K562 (cell line): ENCODE measurements around the gene KLHL33. TPM values are rescaled to one million over a fixed set of nuclear protein-coding genes. Genes with fewer than 3 reads are reported as not detected.

ENCODE experiments used
- BRD4 ChIP-seq: fragments of 200-600 bp; sonication (generic); IDR thresholded peaks from 2 replicates; pipeline ENCODE4 v1.6.1; 2017; ENCODE audit warnings: inconsistent platforms
- ELF4 ChIP-seq: fragments of 450-650 bp; formaldehyde crosslinking; IDR thresholded peaks from 2 replicates; pipeline ENCODE4 v1.4.0; 2022; ENCODE audit warnings: missing genetic modification characterization
- EP300 ChIP-seq: IDR thresholded peaks from 2 replicates; pipeline ENCODE4 v1.6.1; 2012; ENCODE audit warnings: low read length, improper control_type of control experiment
- ETV6 ChIP-seq, 3 experiments: fragments of 150-350 bp in 1 of 3; sonication (generic) in 1 of 3; formaldehyde crosslinking in 1 of 3; IDR thresholded peaks; 2 replicates each; pipeline versions ENCODE4 v1.6.1 to v1.8.0; 2014 to 2022; ENCODE audit warnings: borderline replicate concordance in 2 of 3, low read depth in 2 of 3, antibody characterized with exemption in 1 of 3, low read length in 1 of 3, mild to moderate bottlenecking in 1 of 3, missing genetic modification reagents in 1 of 3
- GABPA ChIP-seq: fragments of 200-800 bp; sonication (Bioruptor generic); conservative IDR thresholded peaks from 2 replicates; pipeline ENCODE4 v1.6.1; 2016; ENCODE audit warnings: low read depth, missing genetic modification characterization, missing compliant biosample characterization
- KDM1A ChIP-seq, 2 experiments: fragments of 450-650 bp; IDR thresholded peaks; 2 replicates each; pipeline ENCODE4 v1.6.1; 2016; ENCODE audit warnings: mild to moderate bottlenecking in 2 of 2
- KDM4B ChIP-seq, 2 experiments: fragments of 450-650 bp in 1 of 2; sonication (generic) in 1 of 2; IDR thresholded peaks; 2 replicates each; pipeline ENCODE4 v1.6.1; 2016 to 2017; ENCODE audit warnings: borderline replicate concordance in 2 of 2, antibody characterized with exemption in 1 of 2, low read depth in 1 of 2, mild to moderate bottlenecking in 1 of 2
- MTA1 ChIP-seq: fragments of 450-650 bp; IDR thresholded peaks from 2 replicates; pipeline ENCODE4 v1.6.1; 2017; ENCODE audit warnings: borderline replicate concordance
- NFIX ChIP-seq: fragments of 250-450 bp; sonication (Bioruptor Pico); IDR thresholded peaks from 2 replicates; pipeline ENCODE4 v1.4.0; 2020; ENCODE audit warnings: low read depth, mild to moderate bottlenecking, moderate library complexity
- PHF8 ChIP-seq: fragments of 200-600 bp; sonication (generic); IDR thresholded peaks from 2 replicates; pipeline ENCODE4 v1.6.1; 2012; ENCODE audit warnings: mixed run types, mild to moderate bottlenecking, inconsistent platforms, low read length, moderate library complexity, borderline replicate concordance
- PRMT5 ChIP-seq: sonication (generic); formaldehyde crosslinking; IDR thresholded peaks from 2 replicates; pipeline ENCODE4 v1.5.0; 2020; ENCODE audit warnings: missing genetic modification reagents
- TRIM24 ChIP-seq, 2 experiments: fragments of 450-650 bp; IDR thresholded peaks; 2 replicates each; pipeline ENCODE4 v1.6.1; 2016
- XRCC5 ChIP-seq: fragments of 200-400 bp; formaldehyde crosslinking; IDR thresholded peaks from 2 replicates; pipeline ENCODE4 v1.6.1; 2017; ENCODE audit warnings: low read depth, mild to moderate bottlenecking, low read length
- polyA plus RNA-seq, 8 experiments: library from polyadenylated mRNA; depleted of rRNA in 4 of 8; stranded (reverse) in 5 of 8; unstranded in 3 of 8; fragments of >200 nt; fragmentation: Nextera tagmentation in 2 of 8; fragmentation: Illumina TruSeq in 1 of 8; extraction: Ambion mirVana in 2 of 8; extraction: Trizol in 1 of 8; gene quantifications; 2 replicates each; pipeline versions ENCODE4 v1.2.1 to v1.2.3, GENCODE V29; 2011 to 2014; ENCODE audit warnings: inconsistent platforms in 1 of 8, missing spikeins in 1 of 8
- total RNA-seq, 7 experiments: library from RNA; depleted of rRNA in 6 of 7; stranded (reverse); fragments of >200 nt in 6 of 7; fragmentation: Illumina TruSeq in 2 of 7; extraction: Trizol in 2 of 7; gene quantifications; 2 replicates each; pipeline versions ENCODE4 v1.2.1 to v1.2.3, GENCODE V29; 2011 to 2021; ENCODE audit warnings: low replicate concordance in 1 of 7
- TF ChIP-seq, protein P1 (sequence below): IDR thresholded peaks from 2 replicates; pipeline ENCODE4 v1.6.1; 2012; ENCODE audit warnings: low read depth, low read length, improper control_type of control experiment, borderline replicate concordance
- TF ChIP-seq, protein P2 (sequence below): fragments of 150-350 bp; conservative IDR thresholded peaks from 2 replicates; pipeline ENCODE4 v1.6.1; 2014; ENCODE audit warnings: low read length
- TF ChIP-seq, protein P3 (sequence below): conservative IDR thresholded peaks from 2 replicates; pipeline ENCODE4 v1.6.1; 2011; ENCODE audit warnings: low read depth, mild to moderate bottlenecking, low read length; ENCODE audit not compliant: control insufficient read depth
- TF ChIP-seq, protein P4 (sequence below): fragments of 450-650 bp; IDR thresholded peaks from 2 replicates; pipeline ENCODE4 v1.6.1; 2017; ENCODE audit warnings: antibody characterized with exemption, mild to moderate bottlenecking

KLHL33 gene
- total and polyA plus RNA-seq, 9 of the 15 experiments (the other 6 are each of a cell fraction or from before 2014, with no cell fraction given): 0.04 to 0.27 (median 0.13) TPM; not detected in 6

DNA sequence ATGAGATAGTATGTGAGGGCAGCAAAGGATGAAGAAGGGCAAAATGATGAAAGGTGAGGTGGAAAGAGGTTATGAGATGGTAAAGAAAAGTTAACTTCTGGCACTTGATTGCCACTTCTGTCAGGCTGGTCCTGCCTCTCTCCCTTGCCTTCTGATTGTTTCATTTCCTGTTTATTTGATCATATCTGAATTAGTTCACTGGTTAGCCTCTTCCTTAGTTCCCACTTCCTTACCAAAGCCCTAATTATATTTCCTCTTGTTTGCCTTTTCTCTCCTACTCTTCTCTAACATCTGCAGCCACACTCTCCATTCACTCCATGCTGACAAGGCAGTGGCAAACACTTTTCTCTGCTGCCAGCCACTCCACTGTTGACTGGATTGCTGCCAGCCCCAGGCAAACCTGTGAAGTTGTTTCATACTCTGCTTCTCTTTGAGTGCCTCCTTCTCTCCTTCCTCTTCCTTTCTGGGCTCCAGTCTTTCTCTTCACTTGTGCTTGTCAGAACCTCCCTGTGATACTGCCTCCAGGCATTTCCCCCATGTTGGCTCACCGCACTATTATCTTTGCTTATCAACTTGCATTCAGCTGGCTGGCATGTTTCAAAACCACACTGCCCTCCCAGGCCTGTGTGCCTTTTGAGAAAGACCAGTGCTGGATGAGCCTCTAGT lies 41.4 kb upstream of the KLHL33 start (continued):
- 0 out of 2 replicates have a peak, but pooled peaks have one; percentile 57 for TF ChIP-seq MTA1
- TF ChIP-seq ETV6 (IDR thresholded peaks at IDR 0.05; ENCODE audit: borderline replicate concordance in 1 of 2, low read depth in 2 of 2, low read length in 1 of 2): peak; percentile 55 to 87; a peak in 3 of 4 replicates
- no peak for TF ChIP-seq ETV6 (CRISPR knock-in tag; IDR thresholded peaks at IDR 0.05; ENCODE audit: borderline replicate concordance)
- TF ChIP-seq ELF4 (CRISPR knock-in tag): peak; percentile 66; the same call in 1 of the 2 replicates
- no peak for TF ChIP-seq XRCC5
- TF ChIP-seq PRMT5: no peak
- TF ChIP-seq, protein P1, sequence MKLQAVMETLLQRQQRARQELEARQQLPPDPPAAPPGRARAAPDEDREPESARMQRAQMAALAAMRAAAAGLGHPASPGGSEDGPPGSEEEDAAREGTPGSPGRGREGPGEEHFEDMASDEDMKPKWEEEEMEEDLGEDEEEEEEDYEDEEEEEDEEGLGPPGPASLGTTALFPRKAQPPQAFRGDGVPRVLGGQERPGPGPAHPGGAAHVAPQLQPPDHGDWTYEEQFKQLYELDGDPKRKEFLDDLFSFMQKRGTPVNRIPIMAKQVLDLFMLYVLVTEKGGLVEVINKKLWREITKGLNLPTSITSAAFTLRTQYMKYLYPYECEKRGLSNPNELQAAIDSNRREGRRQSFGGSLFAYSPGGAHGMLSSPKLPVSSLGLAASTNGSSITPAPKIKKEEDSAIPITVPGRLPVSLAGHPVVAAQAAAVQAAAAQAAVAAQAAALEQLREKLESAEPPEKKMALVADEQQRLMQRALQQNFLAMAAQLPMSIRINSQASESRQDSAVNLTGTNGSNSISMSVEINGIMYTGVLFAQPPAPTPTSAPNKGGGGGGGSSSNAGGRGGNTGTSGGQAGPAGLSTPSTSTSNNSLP: no peak
- TF ChIP-seq, protein P2, sequence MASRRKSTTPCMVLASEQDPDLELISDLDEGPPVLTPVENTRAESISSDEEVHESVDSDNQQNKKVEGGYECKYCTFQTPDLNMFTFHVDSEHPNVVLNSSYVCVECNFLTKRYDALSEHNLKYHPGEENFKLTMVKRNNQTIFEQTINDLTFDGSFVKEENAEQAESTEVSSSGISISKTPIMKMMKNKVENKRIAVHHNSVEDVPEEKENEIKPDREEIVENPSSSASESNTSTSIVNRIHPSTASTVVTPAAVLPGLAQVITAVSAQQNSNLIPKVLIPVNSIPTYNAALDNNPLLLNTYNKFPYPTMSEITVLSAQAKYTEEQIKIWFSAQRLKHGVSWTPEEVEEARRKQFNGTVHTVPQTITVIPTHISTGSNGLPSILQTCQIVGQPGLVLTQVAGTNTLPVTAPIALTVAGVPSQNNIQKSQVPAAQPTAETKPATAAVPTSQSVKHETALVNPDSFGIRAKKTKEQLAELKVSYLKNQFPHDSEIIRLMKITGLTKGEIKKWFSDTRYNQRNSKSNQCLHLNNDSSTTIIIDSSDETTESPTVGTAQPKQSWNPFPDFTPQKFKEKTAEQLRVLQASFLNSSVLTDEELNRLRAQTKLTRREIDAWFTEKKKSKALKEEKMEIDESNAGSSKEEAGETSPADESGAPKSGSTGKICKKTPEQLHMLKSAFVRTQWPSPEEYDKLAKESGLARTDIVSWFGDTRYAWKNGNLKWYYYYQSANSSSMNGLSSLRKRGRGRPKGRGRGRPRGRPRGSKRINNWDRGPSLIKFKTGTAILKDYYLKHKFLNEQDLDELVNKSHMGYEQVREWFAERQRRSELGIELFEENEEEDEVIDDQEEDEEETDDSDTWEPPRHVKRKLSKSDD: no peak
- TF ChIP-seq, protein P3, sequence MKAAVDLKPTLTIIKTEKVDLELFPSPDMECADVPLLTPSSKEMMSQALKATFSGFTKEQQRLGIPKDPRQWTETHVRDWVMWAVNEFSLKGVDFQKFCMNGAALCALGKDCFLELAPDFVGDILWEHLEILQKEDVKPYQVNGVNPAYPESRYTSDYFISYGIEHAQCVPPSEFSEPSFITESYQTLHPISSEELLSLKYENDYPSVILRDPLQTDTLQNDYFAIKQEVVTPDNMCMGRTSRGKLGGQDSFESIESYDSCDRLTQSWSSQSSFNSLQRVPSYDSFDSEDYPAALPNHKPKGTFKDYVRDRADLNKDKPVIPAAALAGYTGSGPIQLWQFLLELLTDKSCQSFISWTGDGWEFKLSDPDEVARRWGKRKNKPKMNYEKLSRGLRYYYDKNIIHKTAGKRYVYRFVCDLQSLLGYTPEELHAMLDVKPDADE: no peak
- TF ChIP-seq GABPA: peak; percentile 46
- TF ChIP-seq BRD4: no peak
- TF ChIP-seq PHF8: no peak
- TF ChIP-seq KDM1A (IDR thresholded peaks at IDR 0.05): 0 out of 4 replicates have a peak, but pooled peaks of 1 of the 2 experiments have one; percentile 21
- no peak for TF ChIP-seq KDM4B (IDR thresholded peaks at IDR 0.05; ENCODE audit: borderline replicate concordance in 2 of 2, low read depth in 1 of 2)
- TF ChIP-seq EP300: peak; percentile 42; the same call in 1 of the 2 replicates
- 0 out of 4 replicates have a peak, but pooled peaks have one; percentile 9 to 23 for TF ChIP-seq TRIM24 (IDR thresholded peaks at IDR 0.05)
- TF ChIP-seq, protein P4, sequence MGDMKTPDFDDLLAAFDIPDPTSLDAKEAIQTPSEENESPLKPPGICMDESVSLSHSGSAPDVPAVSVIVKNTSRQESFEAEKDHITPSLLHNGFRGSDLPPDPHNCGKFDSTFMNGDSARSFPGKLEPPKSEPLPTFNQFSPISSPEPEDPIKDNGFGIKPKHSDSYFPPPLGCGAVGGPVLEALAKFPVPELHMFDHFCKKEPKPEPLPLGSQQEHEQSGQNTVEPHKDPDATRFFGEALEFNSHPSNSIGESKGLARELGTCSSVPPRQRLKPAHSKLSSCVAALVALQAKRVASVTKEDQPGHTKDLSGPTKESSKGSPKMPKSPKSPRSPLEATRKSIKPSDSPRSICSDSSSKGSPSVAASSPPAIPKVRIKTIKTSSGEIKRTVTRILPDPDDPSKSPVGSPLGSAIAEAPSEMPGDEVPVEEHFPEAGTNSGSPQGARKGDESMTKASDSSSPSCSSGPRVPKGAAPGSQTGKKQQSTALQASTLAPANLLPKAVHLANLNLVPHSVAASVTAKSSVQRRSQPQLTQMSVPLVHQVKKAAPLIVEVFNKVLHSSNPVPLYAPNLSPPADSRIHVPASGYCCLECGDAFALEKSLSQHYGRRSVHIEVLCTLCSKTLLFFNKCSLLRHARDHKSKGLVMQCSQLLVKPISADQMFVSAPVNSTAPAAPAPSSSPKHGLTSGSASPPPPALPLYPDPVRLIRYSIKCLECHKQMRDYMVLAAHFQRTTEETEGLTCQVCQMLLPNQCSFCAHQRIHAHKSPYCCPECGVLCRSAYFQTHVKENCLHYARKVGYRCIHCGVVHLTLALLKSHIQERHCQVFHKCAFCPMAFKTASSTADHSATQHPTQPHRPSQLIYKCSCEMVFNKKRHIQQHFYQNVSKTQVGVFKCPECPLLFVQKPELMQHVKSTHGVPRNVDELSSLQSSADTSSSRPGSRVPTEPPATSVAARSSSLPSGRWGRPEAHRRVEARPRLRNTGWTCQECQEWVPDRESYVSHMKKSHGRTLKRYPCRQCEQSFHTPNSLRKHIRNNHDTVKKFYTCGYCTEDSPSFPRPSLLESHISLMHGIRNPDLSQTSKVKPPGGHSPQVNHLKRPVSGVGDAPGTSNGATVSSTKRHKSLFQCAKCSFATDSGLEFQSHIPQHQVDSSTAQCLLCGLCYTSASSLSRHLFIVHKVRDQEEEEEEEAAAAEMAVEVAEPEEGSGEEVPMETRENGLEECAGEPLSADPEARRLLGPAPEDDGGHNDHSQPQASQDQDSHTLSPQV: 0 out of 2 replicates have a peak, but pooled peaks have one; percentile 20
- no peak for TF ChIP-seq NFIX
